Stimulated activated CD8-positive, alpha-beta memory T cell treated with anti-CD3 and anti-CD28 coated beads, Interleukin-15, amount 100 ng/mL, for 4 hours (primary cell): Measurements from ENCODE around the gene FREM1.

Experiments used
- DNase-seq, 2 donors: peaks; one replicate each; pipeline ENCODE4 v3.0.0-alpha.2; 2020; ENCODE audit warnings: low read depth in 2 of 2

FREM1 gene

GRCh38 chr9:14761584-14761983, 148.6 kb downstream of the FREM1 start:
- no peak for DNase-seq

GRCh38 chr9:14760060-14760459, 150.2 kb downstream of the FREM1 start:
- no peak for DNase-seq

DNA sequence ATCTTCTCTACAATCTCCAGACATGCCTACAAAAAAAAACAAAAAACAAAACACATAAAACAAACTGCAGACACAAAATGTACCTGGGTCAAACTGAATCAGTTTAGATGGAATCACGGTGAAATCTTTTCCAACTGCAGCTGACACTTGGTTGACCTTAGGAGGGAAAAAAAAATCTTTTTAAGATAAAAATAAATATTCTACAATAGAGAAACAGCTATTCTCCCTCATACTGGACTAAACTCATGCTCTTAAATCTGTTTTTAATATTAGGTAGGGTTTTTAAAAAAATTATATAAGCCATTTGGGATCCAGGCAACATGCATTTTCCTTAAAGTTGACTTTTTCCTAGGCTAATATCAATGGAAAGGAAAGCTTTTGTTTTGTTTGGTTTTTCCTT, 153.9 kb downstream of the FREM1 start:
- no peak for DNase-seq

- no peak for DNase-seq
Measured at GRCh38 chr9:14752871-14753270, 157.4 kb downstream of the FREM1 start.

DNA sequence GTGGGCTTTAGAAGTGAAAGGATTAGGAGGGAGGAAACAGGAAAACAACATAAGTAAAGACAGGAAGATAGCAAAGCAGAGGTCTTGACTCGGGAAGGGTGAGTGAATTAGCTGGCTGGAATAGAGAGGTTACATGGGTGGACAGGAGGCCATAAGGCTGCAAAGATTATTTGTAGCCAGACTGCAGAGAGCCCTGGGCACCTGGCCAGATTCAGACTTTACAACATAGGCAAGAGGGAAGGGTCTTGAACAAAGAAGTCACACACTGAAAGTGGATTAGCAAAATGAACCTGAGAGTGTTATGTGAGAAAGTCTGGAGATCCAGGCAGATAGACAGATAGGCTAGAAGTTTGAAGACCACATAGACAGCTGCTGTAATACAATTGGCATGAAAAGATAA, 158.0 kb downstream of the FREM1 start:
- DNase-seq: no peak

GRCh38 chr9:14750821-14751220, 159.4 kb downstream of the FREM1 start:
- no peak for DNase-seq

DNA sequence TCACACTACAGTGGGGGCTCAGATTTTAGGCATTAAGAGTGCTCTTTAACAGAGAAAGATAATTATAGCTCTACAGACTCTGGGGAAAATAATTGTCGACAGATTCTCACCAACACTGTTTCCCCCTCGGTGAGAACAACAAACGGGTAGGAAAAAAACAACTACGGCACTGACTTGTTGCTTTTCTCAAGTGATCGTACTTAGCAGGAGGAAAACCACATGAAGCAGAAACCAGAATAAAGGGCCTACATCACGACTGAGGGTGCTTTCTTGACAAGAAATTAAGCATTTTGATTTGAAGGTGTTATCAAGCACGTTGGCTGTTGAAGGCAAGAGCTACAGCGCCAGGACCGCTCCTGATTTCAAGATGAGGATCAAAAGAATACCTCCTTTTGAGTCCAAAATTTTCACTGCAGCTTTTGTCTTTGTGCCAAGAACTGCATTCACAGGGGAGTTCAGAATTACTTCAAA, 160.5 kb downstream of the FREM1 start:
- no peak for DNase-seq

DNA sequence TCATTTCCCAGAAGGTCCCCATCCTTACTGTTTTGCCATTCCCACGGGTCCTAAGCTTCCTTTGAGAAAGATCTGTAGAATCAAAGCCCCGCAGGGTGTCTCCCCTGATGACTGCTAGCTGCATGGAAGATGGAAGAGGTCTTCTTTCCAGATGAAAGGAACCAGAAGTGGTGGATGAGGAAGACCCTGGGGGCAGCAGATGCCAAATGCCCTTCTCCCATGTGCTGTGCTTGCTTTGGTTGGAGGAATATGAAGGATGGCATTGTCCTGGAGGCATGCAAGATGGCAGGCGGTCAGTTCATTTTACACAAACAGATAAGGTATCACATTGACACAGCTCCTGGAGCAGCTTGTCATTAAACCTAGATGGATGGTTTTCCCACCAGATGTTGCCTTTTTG, 161.9 kb downstream of the FREM1 start:
- DNase-seq: no peak

DNA sequence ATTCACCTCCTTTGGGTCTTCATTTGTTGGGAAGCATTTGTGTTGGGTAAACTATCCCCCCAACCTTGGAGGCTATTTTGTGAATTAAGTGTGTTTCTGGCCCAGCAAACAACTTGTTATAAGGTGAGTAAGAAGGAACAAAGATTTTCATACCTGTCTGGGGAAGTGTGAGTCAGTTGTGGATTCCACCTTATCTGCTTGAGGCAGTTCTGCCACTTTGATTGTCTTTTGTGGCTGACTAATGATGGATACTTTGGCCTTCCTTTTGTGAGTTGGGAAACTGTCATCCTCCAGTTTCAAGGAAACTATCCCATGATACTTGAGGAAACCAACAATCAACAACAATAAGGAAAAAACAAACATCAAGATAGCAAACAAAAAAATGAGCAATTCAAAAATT, 163.1 kb downstream of the FREM1 start:
- no peak for DNase-seq

- DNase-seq: no peak
Measured at GRCh38 chr9:14746626-14747025, 163.6 kb downstream of the FREM1 start.

GRCh38 chr9:14744768-14745167, 165.5 kb downstream of the FREM1 start:
- DNase-seq: no peak

GRCh38 chr9:14741369-14741768, 168.9 kb downstream of the FREM1 start:
- no peak for DNase-seq

DNA sequence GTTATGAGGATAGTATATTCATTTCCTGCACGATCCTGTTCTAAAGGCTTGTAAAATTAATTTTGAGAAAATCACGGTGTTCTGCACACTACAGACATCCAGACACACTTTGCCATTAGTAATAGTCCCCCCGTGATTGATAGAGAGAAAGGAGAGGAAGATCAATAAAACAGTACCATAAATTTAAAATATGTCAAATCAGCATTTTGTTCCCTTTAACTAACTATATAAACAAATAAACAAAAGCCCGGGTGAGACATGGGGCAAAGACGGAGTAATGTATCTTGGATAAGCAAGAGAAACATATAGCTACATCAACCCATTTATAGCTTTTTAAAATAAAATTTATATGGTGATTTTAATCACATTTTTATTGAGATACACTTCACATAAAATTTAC, 177.1 kb downstream of the FREM1 start:
- no peak for DNase-seq

GRCh38 chr9:14731294-14731981, 178.8 kb downstream of the FREM1 start:
- no peak for DNase-seq

DNA sequence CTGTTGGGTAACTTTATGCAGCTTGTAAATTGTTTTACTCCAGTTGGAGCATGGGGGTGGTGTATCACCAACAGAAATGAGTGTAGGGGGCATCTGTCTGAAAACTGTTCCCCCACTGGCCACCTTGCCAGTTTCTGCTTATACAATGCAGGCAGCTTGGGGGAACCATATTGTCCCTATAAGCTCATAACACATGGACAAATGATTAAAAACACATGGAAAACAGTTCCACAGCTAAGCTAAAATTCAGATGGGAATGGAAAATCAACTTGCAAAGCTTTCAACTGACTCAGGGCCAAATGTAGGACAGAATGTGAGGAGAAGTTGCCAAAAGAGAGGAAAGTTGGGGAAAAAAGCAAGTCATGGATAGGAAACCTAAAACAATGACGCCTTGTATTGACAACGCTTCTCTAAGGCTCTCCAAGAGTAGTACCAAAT, 179.7 kb downstream of the FREM1 start:
- DNase-seq: no peak

DNA sequence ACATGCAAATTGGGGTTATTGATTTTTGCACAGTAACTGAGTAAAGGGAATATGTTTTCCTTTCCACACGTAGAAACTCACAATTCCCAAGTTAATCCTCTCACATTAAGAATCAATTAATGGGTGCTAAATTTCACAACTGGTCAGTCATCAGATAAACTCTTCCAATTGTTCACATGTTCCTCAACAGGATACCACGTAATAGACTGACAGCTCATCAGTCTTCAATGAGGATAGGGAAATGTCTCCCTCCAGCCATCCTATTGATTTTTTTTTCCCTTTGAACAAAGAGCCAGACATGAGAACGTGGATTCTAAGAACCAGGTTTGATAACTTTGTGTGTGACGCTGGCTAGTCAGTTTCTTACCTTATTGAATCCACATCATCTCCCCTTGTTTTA, 186.9 kb downstream of the FREM1 start:
- no peak for DNase-seq

DNA sequence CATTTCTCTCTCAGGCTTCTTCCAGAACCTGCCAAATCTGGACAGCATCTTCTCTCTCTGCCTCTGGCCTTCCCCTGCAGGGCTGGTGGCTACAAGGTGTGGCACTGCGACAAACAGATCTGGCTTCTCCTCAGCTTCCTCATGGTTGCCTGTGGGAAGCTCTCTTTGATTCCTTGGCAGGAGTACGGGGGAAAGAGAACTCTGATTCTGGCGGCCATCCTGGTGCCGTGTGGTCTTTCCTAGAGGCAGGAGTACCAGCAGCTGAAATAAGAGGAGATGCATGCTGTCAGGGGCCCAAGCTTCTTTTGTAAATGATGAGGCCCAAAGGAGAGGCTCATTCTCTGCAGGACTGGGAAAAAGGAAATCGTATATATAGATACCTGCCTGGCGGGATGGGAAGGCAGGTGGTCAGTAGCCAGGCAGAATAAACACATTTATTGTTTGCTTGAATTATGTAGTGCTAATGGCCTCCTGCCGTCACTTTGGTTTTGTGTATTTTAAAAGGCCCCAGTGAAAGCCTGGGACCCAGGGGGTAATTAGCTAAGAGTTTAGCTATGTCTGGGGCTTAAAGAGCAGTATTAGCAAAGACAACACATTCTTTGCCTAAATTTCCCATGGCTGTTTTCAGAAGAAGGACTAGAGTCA, 187.7 kb downstream of the FREM1 start, which contains the start of gene CER1:
Gene CER1 (minus strand): TSS at position 343 of the 645 bp plus-strand sequence. CDS start 61 bp downstream, at position 282.
- DNase-seq: no peak

DNA sequence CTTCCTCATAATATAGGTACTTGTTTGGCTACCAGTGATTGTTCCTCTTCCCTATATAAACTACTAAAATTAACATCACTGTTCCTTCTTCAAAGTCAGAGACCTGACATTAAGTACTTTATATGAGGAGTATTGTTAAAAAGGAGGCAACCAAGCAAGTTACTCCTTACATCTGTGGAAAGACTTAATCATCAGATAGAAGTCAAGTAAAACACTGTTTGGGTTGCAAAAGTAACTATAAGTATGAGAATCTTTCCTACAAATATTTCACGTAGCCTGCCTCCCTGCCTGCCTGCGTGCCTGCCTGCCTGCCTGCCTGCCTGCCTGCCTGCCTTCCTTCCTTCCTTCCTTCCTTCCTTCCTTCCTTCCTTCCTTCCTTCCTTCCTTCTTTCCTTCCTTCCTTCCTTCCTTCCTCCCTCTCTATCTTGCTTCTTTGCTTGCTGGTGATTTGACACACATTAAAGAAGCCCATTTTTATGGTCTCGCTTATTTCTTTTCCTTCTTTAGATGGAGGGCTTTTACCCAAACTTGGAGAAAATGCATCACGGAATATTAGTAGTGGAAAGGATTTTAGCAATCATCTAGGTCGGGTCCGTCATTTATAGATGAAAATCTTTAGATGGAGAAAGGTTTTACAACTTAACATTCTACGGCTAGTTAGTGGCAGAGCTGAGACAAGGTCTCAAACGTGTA, 190.9 kb downstream of the FREM1 start:
- DNase-seq: no peak

DNA sequence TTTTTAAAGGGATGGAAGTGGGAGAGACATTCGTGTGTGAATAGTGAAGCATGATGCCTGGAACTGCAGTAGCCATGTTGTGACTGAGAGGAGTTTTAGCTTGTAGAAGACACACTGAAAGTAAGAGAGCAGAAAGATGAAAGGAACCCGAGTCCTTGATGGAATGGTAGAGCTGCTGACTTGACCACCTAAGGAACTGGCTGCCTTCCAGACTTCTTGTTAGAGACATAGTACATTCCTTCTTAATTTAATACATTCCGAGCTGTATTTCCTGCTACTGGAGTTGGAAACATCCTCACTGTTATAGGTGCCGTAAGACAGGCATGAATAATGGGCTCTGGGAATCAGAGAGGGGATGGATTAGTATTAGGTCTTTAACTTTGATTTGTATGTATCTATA, 195.1 kb downstream of the FREM1 start:
- no peak for DNase-seq

DNA sequence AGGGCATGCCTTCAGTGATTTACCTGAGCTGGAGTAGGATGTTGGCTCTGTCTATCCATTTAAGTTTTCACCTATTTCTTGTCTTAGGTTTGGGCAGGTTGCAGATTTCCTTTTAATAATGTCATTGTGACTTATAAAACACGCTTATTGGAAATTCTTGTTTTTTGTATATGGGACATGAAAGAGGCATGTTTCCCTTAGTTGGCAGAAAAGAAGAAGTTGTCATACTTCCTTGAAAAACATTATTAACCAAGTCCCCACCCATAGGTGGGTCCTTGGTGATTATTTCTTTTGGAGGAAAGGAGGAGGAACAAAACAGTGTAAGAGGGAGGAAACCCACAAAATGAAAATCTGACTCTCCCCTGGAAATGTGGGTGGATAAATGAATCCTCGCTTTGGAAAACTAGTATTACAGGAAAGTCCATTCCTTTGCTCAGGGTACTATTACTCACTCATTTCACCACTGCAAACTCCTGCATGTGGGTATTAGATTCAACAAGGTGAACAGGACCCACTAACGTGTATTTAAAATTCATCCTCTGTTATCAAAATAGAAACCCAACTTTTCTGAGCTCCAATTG, 197.0 kb downstream of the FREM1 start:
- no peak for DNase-seq

DNA sequence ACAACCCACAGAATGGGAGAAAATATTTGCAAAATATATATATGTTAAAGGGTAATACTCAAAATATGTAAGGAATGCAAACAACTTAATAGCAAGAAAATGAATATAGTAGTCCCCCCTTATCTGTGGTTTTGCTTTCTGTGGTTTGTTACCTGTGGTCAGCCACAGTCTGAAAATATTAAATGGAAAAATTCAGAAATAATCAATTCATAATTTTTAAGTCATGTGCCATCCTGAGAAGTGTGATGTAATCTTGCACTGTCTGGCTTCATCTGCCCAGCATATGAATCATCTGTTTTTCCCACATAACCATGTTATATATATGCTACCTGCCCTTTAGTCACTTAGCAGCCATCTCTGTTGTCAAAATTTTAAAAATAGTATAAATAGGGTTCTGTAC, 199.4 kb downstream of the FREM1 start:
- DNase-seq: no peak

GRCh38 chr9:14706530-14707140, 203.6 kb downstream of the FREM1 start:
- no peak for DNase-seq
